Liver (tissue), 9 donors: ENCODE data around the gene PLCB4. TPM values are rescaled to one million over a fixed set of nuclear protein-coding genes. Genes with fewer than 3 reads are reported as not detected.

Source experiments
- DNase-seq: peaks from one replicate; pipeline ENCODE4 v3.0.0-alpha.2; 2017; ENCODE audit warnings: low spot score
- H3K27ac ChIP-seq, 2 donors: one replicate each; pipeline ENCODE4 v1.7.0; 2013; ENCODE audit warnings: inconsistent platforms in 2 of 2, low read length in 2 of 2, control low read depth in 1 of 2, low read depth in 1 of 2, mild to moderate bottlenecking in 1 of 2
- H3K27me3 ChIP-seq, 4 donors: one replicate each; pipeline versions ENCODE4 v1.6.1 to v1.7.0; 2013; ENCODE audit warnings: low read length in 3 of 4, inconsistent platforms in 1 of 4, mild to moderate bottlenecking in 1 of 4, moderate library complexity in 1 of 4; ENCODE audit not compliant: control insufficient read depth in 4 of 4, insufficient read depth in 4 of 4
- H3K36me3 ChIP-seq, 4 donors: one replicate each; pipeline versions ENCODE4 v1.6.1 to v1.7.0; 2013; ENCODE audit warnings: low read length in 3 of 4, mild to moderate bottlenecking in 3 of 4, low read depth in 1 of 4, moderate library complexity in 1 of 4; ENCODE audit not compliant: control insufficient read depth in 4 of 4, insufficient read depth in 3 of 4
- H3K4me1 ChIP-seq, 4 donors: one replicate each; pipeline versions ENCODE4 v1.6.1 to v1.7.0; 2013; ENCODE audit warnings: low read length in 3 of 4, mild to moderate bottlenecking in 3 of 4, moderate library complexity in 1 of 4; ENCODE audit not compliant: control insufficient read depth in 4 of 4, insufficient read depth in 4 of 4
- H3K4me3 ChIP-seq, 3 donors: one replicate each; pipeline versions ENCODE4 v1.6.1 to v1.7.0; 2013; ENCODE audit warnings: low read length in 3 of 3, control low read depth in 1 of 3, low read depth in 1 of 3, mild to moderate bottlenecking in 1 of 3
- H3K9ac ChIP-seq, 2 donors: one replicate each; pipeline ENCODE4 v1.7.0; 2013; ENCODE audit warnings: low read length in 2 of 2, mild to moderate bottlenecking in 2 of 2, moderate library complexity in 2 of 2, control low read depth in 1 of 2, low read depth in 1 of 2
- H3K9me3 ChIP-seq, 4 donors: one replicate each; pipeline versions ENCODE4 v1.6.1 to v1.7.0; 2013; ENCODE audit warnings: low read length in 3 of 4; ENCODE audit not compliant: control insufficient read depth in 4 of 4
- EGR1 ChIP-seq, 2 donors: IDR thresholded peaks; 2 replicates each; pipeline ENCODE4 v1.6.1; 2016 to 2018; ENCODE audit warnings: antibody characterized with exemption in 2 of 2, low read depth in 2 of 2
- FOXA1 ChIP-seq: IDR thresholded peaks from 2 replicates; pipeline ENCODE4 v1.6.1; 2016; ENCODE audit warnings: antibody characterized with exemption
- FOXA2 ChIP-seq: IDR thresholded peaks from 2 replicates; pipeline ENCODE4 v1.6.1; 2016; ENCODE audit warnings: antibody characterized with exemption
- GABPA ChIP-seq, 2 donors: IDR thresholded peaks in 1 of 2; conservative IDR thresholded peaks in 1 of 2; 2 replicates each; pipeline ENCODE4 v1.6.1; 2016; ENCODE audit warnings: antibody characterized with exemption in 2 of 2, mild to moderate bottlenecking in 1 of 2, moderate library complexity in 1 of 2
- HNF4A ChIP-seq, 2 donors: conservative IDR thresholded peaks; 2 replicates each; pipeline ENCODE4 v1.6.1; 2016; ENCODE audit warnings: antibody characterized with exemption in 2 of 2, mild to moderate bottlenecking in 2 of 2
- HNF4G ChIP-seq: IDR thresholded peaks from 2 replicates; pipeline ENCODE4 v1.6.1; 2016; ENCODE audit warnings: antibody characterized with exemption
- JUND ChIP-seq, 2 donors: IDR thresholded peaks; 2 replicates each; pipeline ENCODE4 v1.6.1; 2016; ENCODE audit warnings: antibody characterized with exemption in 2 of 2
- RAD21 ChIP-seq, 2 donors: IDR thresholded peaks; 2 replicates each; pipeline ENCODE4 v1.6.1; 2016; ENCODE audit warnings: antibody characterized with exemption in 2 of 2, mild to moderate bottlenecking in 2 of 2
- RXRA ChIP-seq, 2 donors: IDR thresholded peaks; 2 replicates each; pipeline ENCODE4 v1.6.1; 2017 to 2018; ENCODE audit warnings: antibody characterized with exemption in 2 of 2, mild to moderate bottlenecking in 1 of 2
- SP1 ChIP-seq: IDR thresholded peaks from 2 replicates; pipeline ENCODE4 v1.6.1; 2018; ENCODE audit warnings: antibody characterized with exemption, mild to moderate bottlenecking
- TAF1 ChIP-seq: conservative IDR thresholded peaks from 2 replicates; pipeline ENCODE4 v1.6.1; 2016; ENCODE audit warnings: antibody characterized with exemption, mild to moderate bottlenecking
- YY1 ChIP-seq: IDR thresholded peaks from 2 replicates; pipeline ENCODE4 v1.6.1; 2016; ENCODE audit warnings: antibody characterized with exemption, mild to moderate bottlenecking
- WGBS: extraction: QIAGEN DNeasy Blood & Tissue Kit; methylation state at CpG from one replicate; pipeline ENCODE4 v1.1.7; 2013; 5-methylcytosine and 5-hydroxymethylcytosine counted together
- polyA plus RNA-seq, 2 donors: library from polyadenylated mRNA; stranded (reverse) in 1 of 2; unstranded in 1 of 2; fragments of 200-250 nt in 1 of 2; fragments of >200 nt in 1 of 2; fragmentation: Nextera tagmentation in 1 of 2; extraction: Ambion mirVana in 1 of 2; gene quantifications; one replicate each; pipeline versions ENCODE4 v1.2.1 to v1.2.3, GENCODE V29; 2013 to 2015
- total RNA-seq, 2 donors: library from RNA; depleted of rRNA; stranded (reverse); fragments of >200 nt; gene quantifications; one replicate each; pipeline ENCODE4 v1.2.3, GENCODE V29; 2014
- TF ChIP-seq, protein P1 (sequence below): IDR thresholded peaks from 2 replicates; pipeline ENCODE4 v1.6.1; 2016; ENCODE audit warnings: antibody characterized with exemption
- TF ChIP-seq, protein P2 (sequence below): IDR thresholded peaks from 2 replicates; pipeline ENCODE4 v1.6.1; 2016; ENCODE audit warnings: antibody characterized with exemption, mild to moderate bottlenecking
- TF ChIP-seq, protein P3 (sequence below): fragments of 150-350 bp; IDR thresholded peaks from 2 replicates; pipeline ENCODE4 v1.5.1; 2017; ENCODE audit warnings: improper control_type of control experiment, low read depth, low read length; ENCODE audit not compliant: missing input control
- TF ChIP-seq, protein P4 (sequence below): IDR thresholded peaks from 2 replicates; pipeline ENCODE4 v1.6.1; 2016; ENCODE audit warnings: antibody characterized with exemption
- TF ChIP-seq, protein P5 (sequence below): IDR thresholded peaks from 2 replicates; pipeline ENCODE4 v1.6.1; 2016; ENCODE audit warnings: antibody characterized with exemption
- donor health status: healthy.
- donor health status: healthy.
- donor health status: healthy.
- donor health status: healthy.
- donor health status: healthy.

PLCB4 gene
- total and polyA plus RNA-seq, 4 donors = 0.14 to 0.67 (median 0.30) TPM

DNA sequence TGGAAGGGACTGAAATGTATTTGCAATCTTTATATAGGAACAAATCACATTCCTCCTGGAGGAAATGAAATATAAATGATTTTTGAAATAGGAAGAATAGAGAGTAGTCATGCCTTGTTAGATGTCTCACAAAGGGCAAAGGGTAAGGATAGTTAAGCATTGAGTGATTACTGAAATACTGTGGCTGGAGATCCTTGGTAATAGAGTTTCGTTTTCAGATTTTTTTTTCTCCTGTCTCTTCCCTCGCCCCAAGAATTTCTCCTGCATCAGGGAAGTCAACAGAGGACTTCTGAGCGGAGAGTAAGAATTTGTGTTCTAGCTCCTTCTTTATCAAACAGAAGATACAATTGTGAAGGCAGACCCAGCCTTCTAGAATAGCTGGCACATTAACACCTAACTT is 79.4 kb downstream of the PLCB4 start:
- Histone ChIP-seq H3K4me3 (no peak overlapping the region), H3K9ac (no peak overlapping the region), H3K36me3 (no peaks in the 10 kb centered on the region), H3K27ac (no peak overlapping the region), H3K4me1 (no peaks in the 10 kb centered on the region), H3K9me3 (peaks cover 0 to 6% (median 4%) of the 10 kb centered on the region in 4 donors), H3K27me3 (peaks cover 0 to 2% (median 0%) of the 10 kb centered on the region in 4 donors)
- TF ChIP-seq HNF4A (conservative IDR thresholded peaks at IDR 0.05) = no peak
- no peak for TF ChIP-seq RXRA (IDR thresholded peaks at IDR 0.05)
- TF ChIP-seq, protein P1, sequence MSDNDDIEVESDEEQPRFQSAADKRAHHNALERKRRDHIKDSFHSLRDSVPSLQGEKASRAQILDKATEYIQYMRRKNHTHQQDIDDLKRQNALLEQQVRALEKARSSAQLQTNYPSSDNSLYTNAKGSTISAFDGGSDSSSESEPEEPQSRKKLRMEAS = no peak
- TF ChIP-seq SP1 = no peak
- no peak for TF ChIP-seq RAD21 (IDR thresholded peaks at IDR 0.05)
- TF ChIP-seq TAF1 = no peak
- no peak for TF ChIP-seq FOXA1
- TF ChIP-seq, protein P2, sequence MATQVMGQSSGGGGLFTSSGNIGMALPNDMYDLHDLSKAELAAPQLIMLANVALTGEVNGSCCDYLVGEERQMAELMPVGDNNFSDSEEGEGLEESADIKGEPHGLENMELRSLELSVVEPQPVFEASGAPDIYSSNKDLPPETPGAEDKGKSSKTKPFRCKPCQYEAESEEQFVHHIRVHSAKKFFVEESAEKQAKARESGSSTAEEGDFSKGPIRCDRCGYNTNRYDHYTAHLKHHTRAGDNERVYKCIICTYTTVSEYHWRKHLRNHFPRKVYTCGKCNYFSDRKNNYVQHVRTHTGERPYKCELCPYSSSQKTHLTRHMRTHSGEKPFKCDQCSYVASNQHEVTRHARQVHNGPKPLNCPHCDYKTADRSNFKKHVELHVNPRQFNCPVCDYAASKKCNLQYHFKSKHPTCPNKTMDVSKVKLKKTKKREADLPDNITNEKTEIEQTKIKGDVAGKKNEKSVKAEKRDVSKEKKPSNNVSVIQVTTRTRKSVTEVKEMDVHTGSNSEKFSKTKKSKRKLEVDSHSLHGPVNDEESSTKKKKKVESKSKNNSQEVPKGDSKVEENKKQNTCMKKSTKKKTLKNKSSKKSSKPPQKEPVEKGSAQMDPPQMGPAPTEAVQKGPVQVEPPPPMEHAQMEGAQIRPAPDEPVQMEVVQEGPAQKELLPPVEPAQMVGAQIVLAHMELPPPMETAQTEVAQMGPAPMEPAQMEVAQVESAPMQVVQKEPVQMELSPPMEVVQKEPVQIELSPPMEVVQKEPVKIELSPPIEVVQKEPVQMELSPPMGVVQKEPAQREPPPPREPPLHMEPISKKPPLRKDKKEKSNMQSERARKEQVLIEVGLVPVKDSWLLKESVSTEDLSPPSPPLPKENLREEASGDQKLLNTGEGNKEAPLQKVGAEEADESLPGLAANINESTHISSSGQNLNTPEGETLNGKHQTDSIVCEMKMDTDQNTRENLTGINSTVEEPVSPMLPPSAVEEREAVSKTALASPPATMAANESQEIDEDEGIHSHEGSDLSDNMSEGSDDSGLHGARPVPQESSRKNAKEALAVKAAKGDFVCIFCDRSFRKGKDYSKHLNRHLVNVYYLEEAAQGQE = no peak
- no peak for TF ChIP-seq JUND (IDR thresholded peaks at IDR 0.05)
- no peak for TF ChIP-seq HNF4G
- TF ChIP-seq GABPA (IDR thresholded peaks at IDR 0.05 in 1 of 2, conservative IDR thresholded peaks at IDR 0.05 in 1 of 2) = no peak
- no peak for TF ChIP-seq FOXA2
- 69% methylated on average over 3 of the region's 3 CpGs for WGBS
- no peak for DNase-seq

DNA sequence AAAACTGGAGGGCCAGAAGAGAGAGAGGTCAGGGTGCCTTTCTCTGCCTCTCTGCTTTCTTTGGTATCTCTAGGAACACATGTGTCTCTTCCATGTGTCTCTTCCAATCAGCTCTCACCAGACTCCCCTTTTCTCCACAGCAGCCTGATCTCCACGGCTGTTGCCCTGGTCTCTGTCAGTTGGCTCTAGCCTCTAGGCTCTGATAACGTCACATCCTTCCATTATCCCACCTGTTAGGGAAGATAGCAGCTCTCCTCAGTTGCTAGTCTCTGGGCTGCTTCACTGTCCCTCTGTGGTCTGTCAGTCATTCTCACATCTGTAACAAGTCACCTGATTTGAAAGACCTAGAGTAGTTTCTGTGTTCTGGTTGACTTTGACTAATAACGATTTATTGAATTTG is 80.2 kb downstream of the PLCB4 start:
- Histone ChIP-seq H3K27ac (no peak overlapping the region), H3K4me1 (no peaks in the 10 kb centered on the region), H3K36me3 (no peaks in the 10 kb centered on the region), H3K4me3 (no peak overlapping the region), H3K9me3 (peaks cover 0 to 6% (median 4%) of the 10 kb centered on the region in 4 donors), H3K9ac (no peak overlapping the region), H3K27me3 (peaks cover 0 to 2% (median 0%) of the 10 kb centered on the region in 4 donors)
- WGBS = 67% methylated on average over 3 of the region's 3 CpGs
- TF ChIP-seq, protein P3, sequence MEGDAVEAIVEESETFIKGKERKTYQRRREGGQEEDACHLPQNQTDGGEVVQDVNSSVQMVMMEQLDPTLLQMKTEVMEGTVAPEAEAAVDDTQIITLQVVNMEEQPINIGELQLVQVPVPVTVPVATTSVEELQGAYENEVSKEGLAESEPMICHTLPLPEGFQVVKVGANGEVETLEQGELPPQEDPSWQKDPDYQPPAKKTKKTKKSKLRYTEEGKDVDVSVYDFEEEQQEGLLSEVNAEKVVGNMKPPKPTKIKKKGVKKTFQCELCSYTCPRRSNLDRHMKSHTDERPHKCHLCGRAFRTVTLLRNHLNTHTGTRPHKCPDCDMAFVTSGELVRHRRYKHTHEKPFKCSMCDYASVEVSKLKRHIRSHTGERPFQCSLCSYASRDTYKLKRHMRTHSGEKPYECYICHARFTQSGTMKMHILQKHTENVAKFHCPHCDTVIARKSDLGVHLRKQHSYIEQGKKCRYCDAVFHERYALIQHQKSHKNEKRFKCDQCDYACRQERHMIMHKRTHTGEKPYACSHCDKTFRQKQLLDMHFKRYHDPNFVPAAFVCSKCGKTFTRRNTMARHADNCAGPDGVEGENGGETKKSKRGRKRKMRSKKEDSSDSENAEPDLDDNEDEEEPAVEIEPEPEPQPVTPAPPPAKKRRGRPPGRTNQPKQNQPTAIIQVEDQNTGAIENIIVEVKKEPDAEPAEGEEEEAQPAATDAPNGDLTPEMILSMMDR = no peak
- TF ChIP-seq FOXA1 = no peak
- no peak for TF ChIP-seq RAD21 (IDR thresholded peaks at IDR 0.05)
- TF ChIP-seq, protein P1 = no peak
- no peak for TF ChIP-seq EGR1 (IDR thresholded peaks at IDR 0.05; ENCODE audit: low read depth in 2 of 2)
- TF ChIP-seq JUND (IDR thresholded peaks at IDR 0.05) = no peak
- no peak for TF ChIP-seq SP1
- TF ChIP-seq HNF4G = no peak
- TF ChIP-seq, protein P4, sequence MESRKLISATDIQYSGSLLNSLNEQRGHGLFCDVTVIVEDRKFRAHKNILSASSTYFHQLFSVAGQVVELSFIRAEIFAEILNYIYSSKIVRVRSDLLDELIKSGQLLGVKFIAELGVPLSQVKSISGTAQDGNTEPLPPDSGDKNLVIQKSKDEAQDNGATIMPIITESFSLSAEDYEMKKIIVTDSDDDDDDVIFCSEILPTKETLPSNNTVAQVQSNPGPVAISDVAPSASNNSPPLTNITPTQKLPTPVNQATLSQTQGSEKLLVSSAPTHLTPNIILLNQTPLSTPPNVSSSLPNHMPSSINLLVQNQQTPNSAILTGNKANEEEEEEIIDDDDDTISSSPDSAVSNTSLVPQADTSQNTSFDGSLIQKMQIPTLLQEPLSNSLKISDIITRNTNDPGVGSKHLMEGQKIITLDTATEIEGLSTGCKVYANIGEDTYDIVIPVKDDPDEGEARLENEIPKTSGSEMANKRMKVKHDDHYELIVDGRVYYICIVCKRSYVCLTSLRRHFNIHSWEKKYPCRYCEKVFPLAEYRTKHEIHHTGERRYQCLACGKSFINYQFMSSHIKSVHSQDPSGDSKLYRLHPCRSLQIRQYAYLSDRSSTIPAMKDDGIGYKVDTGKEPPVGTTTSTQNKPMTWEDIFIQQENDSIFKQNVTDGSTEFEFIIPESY = no peak
- TF ChIP-seq FOXA2 = no peak
- TF ChIP-seq, protein P5, sequence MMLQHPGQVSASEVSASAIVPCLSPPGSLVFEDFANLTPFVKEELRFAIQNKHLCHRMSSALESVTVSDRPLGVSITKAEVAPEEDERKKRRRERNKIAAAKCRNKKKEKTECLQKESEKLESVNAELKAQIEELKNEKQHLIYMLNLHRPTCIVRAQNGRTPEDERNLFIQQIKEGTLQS = no peak
- TF ChIP-seq YY1 = no peak
- no peak for TF ChIP-seq HNF4A (conservative IDR thresholded peaks at IDR 0.05)
- peak; percentile 39 for DNase-seq
